NCI-H524 treated with DMSO at 0.1 percent for 48 hours (cell line): ENCODE results near the gene SPI1.

Experiments used
- DNase-seq: peaks from one replicate; lab custom pipeline; 2025; lab: John Stamatoyannopoulos, UW

SPI1 gene

DNA sequence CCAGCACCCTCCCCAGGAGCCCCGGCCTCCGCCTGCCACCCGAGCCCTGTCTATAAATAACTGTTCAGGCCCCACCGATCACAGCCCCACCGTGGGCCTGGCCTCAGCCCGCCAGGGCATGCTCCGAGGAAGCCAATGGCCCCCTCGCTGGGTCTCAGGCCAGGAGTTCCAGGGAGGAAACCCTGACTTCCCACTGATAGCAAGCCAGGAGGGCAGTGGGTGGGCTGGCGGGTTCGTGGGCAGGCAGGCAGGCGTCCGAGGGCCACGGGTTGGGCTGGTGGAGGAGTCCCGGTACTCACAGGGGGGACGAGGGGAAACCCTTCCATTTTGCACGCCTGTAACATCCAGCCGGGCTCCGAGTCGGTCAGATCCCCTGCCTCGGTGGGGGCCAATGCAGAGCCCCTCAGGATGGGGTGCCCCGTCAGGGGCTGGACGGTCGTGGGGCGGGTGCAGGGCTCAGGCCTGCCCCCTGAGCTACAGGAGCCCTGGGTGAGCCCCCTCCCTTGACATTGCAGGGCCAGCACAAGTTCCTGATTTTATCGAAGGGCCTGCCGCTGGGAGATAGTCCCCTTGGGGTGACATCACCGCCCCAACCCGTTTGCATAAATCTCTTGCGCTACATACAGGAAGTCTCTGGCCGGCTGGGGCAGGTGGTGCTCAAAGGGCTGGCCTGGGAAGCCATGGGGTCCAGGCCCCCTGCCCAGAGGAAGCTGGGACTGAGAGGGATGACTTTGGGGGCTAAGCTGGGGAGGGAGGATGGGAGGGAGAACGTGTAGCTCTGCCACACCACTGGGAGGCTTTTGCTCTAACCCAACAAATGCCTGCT lies at the start of gene SPI1:
Gene SPI1, minus strand, starts transcription at position 538 of the 826 bp plus-strand sequence. Its CDS starts 194 bp downstream, at position 344.
- no peak for DNase-seq

DNA sequence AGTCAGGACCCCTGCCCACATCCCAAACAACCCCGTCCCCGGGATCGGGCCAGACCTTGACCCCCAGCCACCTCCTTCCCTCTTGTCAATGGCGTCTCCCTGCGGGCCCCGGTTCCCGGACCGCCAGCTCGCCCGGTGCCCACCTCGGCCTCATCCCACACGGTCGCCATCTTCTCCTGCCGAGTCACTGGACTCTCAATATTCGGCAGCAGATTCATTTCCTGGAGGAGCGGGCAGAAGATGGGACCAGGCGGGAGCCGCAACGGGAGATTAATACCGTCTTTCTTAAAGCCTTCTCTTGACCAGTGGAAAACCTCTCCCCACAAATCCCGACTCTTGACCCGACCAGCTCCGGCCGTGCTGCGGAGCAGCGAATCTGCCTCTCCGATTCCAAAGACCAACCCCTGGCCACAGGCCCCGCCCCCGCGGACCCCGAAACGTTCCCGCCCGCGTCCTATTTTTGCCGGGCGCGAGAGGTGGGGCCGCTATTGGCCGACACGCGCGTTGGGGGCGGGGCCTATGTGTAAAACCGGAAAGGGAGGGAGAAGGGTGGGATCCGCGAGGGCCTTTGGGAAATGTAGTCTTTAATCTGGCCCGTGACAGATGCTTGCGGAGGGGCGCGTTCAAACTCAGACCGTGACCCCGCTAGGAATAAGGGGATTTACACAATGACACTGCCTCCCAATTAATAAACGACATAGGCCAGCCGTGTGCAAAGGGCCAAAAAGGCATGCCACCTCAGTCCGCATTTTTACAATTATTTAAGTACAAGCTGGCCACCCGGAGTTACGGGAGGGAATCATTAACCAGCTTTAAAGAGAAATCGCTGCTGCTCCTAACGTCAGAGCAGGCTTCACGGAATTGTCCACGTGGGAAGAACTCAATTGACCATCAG lies 48.0 kb upstream of the SPI1 start, which contains the start of gene PSMC3:
Gene PSMC3, minus strand, starts transcription at position 378 of the 895 bp plus-strand sequence. Its CDS starts 160 bp downstream, at position 218.
- DNase-seq: peak; percentile 84

DNA sequence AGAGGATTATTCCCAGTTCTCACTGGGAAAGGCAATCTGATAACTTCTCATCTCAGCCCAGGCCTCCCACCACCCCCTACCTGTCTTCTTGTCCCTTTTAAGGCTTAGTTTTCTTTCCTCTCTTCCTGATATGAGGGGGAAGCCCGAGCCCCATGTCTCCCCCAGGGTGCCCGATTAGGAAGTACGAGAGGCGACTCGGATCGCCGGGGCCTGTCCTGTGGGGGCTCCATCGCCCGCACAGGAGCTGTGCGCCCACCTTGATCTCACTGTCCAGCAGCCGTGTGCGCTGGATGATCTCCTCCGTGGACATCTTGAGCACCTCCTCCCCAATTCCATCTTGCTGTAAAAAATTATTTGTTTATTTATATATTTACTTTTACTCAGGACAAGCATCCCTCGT lies 47.3 kb upstream of the SPI1 start:
- no peak for DNase-seq

DNA sequence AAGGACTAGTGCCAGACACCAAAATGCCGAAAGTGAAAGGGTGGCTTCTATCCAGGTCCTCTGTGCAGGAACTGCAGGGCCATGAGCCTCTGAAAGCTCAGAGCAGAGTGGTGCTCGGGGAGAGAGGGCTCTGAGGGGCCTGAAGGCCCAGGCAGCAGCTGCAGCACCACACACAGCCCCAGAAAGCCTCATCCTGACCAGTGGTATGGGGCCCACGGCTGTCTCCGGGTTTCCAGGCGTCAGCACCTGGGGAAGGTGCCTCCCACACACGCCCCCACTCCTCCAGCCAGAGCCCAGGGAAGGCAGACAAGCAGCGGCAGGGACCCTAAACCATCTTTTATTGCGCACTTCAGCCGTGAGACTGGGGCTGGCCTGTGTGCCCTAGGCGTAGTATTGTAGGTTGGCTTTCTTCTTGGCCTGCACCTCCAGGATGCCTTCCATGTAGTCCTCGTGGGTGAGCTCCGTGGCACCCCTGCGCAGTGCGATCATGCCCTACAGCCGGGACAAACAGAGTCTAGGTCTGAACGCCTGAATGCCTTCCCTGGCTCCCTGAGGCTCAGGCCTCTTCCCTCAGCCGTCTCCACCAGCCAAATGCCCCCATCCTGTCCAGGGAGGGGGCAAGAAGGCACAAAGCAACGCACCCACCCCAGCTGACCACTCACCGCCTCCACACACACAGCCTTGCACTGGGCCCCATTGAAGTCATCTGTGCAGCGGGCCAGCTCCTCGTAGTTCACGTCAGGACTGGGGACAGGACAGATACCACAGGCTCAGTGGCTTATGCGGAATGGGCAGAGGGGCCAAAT lies 40.3 kb upstream of the SPI1 start:
- no peak for DNase-seq

DNA sequence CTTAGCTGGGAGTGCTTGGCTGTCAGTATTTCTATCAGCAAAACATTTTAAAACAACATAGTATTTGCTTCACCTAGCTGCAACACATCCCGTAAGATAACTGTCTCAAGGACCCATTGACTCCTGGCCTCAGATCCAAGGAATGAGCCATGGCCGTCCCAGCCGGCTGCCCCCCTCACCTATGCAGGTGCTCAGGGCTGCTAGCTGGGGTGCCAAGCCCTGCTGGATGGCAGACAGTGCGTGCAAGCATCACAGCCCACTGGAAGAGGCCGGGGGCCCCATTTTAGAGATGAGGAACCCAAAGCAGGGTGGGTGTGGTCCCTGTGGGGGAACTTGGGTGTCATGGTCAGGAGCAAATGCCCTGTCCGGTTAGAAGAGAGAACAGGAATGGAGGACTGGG lies 39.4 kb upstream of the SPI1 start:
- DNase-seq: no peak

DNA sequence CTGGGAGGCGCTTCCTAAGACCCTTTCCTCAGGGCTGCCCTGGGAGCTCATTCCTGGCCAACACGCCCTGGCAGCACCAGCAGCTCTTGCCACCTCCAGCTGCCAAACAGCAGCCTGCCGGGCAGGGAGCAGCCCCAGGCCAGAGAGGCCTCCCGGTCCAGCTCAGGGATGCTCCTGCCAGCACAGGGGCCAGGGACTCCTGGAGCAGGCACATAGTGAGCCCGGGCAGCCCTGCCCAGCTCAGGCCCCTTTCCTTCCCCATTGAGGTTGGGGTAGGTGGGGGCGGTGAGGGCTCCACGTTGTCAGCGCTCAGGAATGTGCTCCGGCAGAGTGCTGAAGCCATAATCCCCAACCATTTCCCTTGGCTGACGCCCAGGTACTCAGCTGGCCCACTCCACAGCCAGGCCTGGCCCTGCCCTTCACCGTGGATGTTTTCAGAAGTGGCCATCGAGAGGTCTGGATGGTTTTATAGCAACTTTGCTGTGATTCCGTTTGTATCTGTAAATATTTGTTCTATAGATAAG lies 37.7 kb upstream of the SPI1 start:
- no peak for DNase-seq

DNA sequence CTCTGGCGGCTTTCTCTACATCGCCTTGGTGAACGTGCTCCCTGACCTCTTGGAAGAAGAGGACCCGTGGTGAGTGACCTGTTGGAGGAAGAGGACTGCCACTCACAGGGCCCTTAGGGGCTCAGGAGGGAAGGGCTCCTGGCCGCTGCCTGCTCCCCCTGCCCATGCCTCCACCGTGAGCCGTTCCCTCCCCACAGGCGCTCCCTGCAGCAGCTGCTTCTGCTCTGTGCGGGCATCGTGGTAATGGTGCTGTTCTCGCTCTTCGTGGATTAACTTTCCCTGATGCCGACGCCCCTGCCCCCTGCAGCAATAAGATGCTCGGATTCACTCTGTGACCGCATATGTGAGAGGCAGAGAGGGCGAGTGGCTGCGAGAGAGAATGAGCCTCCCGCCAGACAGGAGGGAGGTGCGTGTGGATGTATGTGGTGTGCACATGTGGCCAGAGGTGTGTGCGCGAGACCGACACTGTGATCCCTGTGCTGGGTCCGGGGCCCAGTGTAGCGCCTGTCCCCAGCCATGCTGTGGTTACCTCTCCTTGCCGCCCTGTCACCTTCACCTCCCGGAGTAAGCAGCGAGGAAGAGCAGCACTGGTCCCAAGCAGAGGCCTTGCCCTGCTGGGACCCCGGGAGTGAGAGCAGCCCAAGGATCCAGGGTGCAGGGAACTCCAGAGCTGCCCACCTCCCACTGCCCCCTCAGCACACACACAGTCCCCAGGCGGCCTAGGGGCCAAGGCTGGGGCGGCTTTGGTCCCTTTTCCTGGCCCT lies 36.9 kb upstream of the SPI1 start:
- DNase-seq: no peak

DNA sequence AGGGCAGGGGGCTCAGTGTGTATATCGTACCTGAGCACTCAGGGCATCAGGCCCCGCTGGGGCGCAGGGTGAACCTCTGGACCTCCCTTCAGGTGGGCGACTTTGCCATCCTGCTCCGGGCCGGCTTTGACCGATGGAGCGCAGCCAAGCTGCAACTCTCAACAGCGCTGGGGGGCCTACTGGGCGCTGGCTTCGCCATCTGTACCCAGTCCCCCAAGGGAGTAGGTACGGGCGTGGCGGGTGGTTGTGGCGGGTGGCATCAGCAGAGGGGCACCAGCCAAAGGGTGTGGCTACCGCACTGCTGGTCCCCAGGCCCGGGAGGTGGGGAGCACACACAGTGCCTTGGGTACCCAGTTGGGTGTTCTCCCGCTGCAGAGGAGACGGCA lies 36.3 kb upstream of the SPI1 start:
- no peak for DNase-seq

DNA sequence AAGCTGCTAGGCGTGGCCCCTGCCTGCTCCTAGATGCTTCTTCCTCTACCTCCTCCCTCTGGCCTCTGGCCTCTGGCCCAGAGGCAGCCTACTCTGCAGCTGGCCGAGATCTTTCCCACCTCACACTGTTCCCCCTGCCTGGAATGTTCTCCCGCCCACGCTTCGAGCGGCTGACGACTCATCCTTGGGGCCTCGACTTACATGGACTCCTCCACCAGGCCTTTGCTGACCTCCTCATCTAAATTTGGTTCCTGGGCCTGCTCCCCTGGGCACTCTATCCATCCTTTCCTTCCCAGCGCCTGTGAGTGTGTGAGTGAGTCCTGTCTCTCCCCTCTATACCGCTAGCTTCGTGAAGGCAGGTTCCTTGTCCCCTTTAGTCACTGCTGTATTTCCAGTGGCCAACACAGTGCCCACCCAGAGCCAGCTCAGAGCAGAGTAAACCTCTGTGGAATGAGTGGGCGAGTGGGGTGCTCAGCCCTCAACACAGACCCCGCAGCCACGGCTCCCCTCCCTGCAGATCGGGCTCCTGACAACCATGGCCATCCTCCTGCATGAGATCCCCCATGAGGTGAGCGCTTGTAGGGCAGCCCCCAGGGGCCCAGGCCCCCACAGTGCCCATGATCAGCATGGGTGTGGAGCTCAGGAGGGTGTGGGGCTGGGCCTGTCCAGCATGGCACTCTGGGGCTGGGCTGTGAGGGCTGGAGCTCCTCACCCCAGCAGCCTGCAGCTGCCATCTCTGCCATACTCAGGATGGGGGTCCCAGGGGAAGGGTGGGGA lies 35.7 kb upstream of the SPI1 start:
- DNase-seq: no peak

DNA sequence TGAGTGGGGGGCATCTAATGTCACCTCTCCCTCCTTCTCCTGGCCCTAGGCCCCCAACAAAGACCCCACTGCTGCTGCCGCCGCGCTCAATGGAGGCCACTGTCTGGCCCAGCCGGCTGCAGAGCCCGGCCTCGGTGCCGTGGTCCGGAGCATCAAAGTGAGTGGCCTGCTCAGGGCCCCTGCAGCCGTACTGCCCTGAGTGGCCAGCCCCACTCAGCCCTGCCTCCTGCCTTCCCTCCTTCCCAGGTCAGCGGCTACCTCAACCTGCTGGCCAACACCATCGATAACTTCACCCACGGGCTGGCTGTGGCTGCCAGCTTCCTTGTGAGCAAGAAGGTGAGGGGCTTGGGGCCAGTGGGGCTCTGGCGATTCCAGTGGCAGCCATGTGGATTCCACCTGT lies 35.0 kb upstream of the SPI1 start:
- DNase-seq: no peak

DNA sequence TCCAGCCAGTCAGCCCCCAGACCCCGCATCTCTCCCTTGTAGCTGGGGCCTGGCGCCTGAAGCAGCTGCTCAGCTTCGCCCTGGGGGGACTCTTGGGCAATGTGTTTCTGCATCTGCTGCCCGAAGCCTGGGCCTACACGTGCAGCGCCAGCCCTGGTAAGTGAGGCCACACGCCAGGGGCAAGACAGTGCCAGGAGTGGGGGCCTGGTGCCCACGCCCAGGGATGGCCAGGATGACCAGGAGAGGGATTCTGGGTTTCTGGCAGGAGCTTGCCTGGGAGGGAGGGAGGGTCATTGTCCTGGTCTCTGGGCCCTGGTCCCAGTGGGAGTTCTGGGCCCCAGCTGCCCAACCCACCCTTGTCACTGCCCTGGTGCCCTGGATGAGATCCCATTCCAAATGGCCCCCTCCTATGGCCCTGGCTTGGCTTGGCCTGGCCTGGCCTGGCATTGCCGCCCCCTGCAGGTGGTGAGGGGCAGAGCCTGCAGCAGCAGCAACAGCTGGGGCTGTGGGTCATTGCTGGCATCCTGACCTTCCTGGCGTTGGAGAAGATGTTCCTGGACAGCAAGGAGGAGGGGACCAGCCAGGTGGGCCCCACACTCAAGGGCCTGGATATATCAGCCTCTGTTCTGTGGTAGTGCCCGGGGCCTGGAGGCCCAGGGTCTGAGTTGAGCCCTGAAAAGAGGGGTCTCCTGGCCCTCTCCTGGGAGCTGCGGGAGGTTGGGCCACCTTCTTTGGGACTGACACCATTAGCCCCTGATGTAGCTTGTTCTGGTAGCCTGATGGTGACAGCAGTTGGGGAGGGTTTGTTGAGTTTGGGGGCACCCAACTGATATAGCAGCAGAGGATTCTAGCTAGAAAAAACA lies 33.8 kb upstream of the SPI1 start:
- no peak for DNase-seq

DNA sequence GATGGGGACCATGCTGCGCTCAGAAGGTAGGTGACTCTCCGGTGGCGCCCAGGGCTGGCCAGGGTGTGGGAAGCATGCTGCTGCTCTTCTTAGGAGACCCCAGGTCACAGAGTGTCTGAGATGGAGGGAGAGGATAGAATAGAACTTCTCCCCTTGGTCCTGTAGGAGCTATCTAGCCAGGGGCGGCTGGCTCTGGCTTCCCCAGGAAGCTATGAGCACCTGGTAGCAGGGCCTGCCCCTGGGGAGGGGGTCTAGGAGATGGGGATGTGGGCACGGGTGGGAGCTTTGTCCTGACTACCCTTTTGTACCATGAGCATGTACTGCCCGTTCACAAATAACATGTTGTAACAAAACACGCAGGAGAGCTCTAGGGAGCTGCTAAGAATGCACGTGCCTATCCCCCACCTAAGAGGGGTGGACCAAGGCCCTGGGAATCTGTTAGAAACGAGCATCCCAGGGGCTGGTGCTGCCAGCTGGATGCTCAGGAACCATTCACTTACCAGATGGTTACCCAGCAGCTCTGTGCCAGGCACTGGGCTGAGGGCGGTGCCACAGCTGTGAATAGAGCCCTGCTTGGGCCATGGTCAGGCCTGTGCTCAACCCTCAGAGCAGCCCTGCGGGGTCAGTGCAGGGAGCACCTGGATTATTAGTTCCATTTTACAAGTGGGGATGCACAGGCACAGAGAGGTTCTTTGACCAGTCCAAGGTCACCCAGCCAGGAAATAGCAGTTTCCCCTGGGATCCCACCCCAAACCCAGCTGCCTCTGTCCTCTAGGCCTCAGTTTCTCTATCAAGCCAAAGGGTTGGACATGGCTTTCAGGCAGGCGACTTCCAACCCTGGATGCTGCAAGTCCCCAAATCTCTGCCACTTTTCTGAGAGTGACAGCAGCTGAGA lies 32.3 kb upstream of the SPI1 start:
- no peak for DNase-seq

DNA sequence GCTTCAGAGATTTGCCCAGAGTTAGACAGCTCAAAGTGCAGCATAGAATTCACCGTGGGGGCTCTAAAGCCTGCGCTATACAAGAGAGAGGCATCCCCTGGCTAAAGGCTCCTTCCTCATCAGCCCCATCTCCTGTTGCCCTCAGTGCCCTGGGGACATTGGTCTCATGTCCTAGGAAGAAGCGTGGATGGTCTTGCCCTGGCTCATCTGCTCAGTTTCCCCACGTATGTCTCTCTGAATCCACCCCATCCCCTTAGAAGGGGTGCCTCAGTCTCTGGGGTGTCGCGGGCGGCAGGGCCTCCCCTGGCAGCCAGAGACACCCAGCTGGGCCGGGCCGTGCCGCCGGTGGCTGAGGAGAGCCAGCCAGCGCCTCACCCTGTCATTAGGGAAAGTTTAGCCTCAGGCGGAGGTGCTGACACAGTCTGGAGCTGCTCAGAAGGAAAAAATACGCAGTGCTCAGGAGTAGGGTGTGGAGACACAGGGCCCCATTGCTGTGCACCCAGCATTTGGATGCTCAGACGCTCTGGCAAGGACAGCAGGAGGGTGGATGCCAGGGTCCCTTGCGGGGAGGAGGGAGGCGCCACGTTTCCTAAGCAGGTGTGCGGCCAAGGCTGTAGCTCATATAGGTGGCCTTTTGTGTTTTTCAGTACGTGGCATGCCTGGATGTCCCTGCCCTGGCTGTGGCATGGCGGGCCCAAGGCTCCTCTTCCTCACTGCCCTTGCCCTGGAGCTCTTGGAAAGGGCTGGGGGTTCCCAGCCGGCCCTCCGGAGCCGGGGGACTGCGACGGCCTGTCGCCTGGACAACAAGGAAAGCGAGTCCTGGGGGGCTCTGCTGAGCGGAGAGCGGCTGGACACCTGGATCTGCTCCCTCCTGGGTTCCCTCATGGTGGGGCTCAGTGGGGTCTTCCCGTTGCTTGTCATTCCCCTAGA lies 31.4 kb upstream of the SPI1 start:
- DNase-seq: no peak

DNA sequence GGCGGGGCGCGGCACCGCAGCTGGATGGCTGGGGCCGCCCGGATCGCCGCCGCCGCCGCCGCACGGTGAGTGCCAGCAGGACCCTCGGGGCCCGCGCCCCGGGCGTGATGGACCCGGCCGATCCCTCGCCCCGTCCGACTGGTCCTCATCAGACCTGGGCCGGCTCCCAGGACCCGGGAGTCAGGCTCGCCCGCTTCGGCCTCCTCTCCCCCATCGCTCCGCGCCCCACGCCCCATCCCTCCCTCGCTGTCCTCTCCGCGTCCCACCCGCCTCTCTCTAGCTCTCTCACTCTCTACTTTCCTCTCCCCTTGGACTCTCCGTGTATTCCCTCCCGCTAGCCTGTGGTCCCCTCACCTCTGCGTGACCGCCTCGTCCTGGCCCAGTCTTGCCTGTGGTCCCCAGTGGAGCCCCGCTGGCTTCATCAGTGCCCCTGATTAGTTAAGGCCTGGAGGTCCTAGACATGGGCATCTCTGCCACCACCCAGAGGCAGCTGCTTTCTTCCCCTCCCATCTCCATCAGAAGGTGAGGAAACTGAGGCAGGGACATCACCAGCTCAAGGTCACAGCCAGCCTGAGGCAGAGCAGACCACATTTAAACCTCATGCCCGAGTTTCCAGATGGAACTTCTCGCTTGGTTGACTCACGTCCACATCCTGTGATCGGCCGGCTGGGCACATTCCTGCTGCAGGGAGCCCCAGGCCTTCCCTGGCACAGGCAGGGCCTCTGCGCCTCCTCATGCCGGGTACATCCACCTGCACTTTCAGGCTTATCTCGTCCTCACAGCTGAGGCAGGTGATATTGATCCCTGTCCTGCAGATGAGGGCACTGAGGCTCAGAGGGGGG lies 30.5 kb upstream of the SPI1 start:
- no peak for DNase-seq

DNA sequence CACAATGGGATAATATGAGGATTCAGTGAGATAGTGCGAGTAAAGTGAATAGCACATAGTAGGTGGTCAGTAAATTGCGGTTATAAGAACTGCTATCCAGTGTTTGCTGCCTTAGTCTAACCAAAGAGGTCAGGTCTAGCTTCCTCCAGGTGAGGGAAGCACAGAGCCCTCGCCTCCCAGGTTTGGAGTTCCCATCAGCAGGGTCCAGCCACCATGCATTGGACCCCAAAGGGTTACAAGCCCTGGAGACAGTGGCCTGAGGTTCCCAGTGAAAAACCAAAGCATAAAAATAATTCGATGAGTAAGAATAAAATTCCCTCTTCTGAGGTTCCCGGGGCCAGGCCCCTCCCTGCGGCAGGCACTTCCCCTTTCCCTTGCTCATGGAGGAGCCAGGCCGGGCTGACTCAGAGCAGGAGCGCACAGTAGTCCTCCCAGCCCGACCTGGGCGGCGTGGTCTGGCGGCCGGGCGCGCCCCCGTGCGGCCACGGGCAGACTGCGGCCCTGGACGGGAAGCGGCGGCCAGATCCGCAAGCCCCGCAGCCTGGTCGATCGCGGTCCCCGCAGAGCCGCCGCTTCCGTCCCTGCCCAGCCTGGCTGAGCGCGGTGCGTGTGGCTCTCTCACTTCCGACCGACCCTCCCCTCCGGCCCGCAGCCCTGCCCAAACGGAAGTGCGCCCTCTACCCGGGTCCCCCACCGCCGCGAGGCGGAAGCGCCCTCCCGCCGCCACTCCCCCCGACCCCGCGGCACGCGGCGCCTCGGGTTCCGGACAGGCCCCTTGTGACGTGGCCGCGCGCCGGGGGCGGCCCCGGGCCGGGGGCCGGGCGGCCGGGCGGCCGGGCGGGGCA lies 29.6 kb upstream of the SPI1 start, which contains the start of gene SLC39A13:
Gene SLC39A13, plus strand, starts transcription at position 845 of the 845 bp plus-strand sequence. CDS start 1,505 bp downstream, outside the sequence.
- peak; percentile 4 for DNase-seq
